NCI-H2196 treated with DMSO at 0.1 percent for 48 hours (cell line): ENCODE results near the gene TMEM150B.

Experiments used
- DNase-seq: peaks from one replicate; lab custom pipeline; 2025; ENCODE audit not compliant: unreplicated experiment; lab: John Stamatoyannopoulos, UW

TMEM150B gene

GRCh38 chr19:55308281-55308680 lies 16.9 kb downstream of the TMEM150B start:
- no peak for DNase-seq

GRCh38 chr19:55306712-55307111 lies 18.4 kb downstream of the TMEM150B start:
- no peak for DNase-seq

- DNase-seq = no peak
These were observed 19.1 kb downstream of the TMEM150B start for GRCh38 chr19:55305983-55306562.

- DNase-seq = no peak
These were observed 19.6 kb downstream of the TMEM150B start for GRCh38 chr19:55305491-55305890.

- no peak for DNase-seq
These were observed 20.2 kb downstream of the TMEM150B start for GRCh38 chr19:55304980-55305379.

- no peak for DNase-seq
These were observed 20.7 kb downstream of the TMEM150B start for GRCh38 chr19:55304279-55304978.

GRCh38 chr19:55303477-55303876 lies 21.7 kb downstream of the TMEM150B start:
- DNase-seq = no peak

- DNase-seq = no peak
These were observed 22.8 kb downstream of the TMEM150B start for GRCh38 chr19:55302318-55302703.

GRCh38 chr19:55301459-55302317 lies 23.5 kb downstream of the TMEM150B start:
- DNase-seq = peak; percentile 53

- no peak for DNase-seq
These were observed 24.2 kb downstream of the TMEM150B start for GRCh38 chr19:55300886-55301458.

GRCh38 chr19:55299991-55300390 lies 25.1 kb downstream of the TMEM150B start:
- DNase-seq = no peak

GRCh38 chr19:55297267-55297666 lies 27.9 kb downstream of the TMEM150B start:
- no peak for DNase-seq

GRCh38 chr19:55289117-55289796 lies 35.9 kb downstream of the TMEM150B start:
- no peak for DNase-seq

GRCh38 chr19:55287361-55288079 lies 37.6 kb downstream of the TMEM150B start:
- no peak for DNase-seq

GRCh38 chr19:55285229-55285890 lies 39.8 kb downstream of the TMEM150B start:
- DNase-seq = no peak

- DNase-seq = no peak
These were observed 40.6 kb downstream of the TMEM150B start for GRCh38 chr19:55284405-55285058.

GRCh38 chr19:55283548-55284377 lies 41.4 kb downstream of the TMEM150B start, which contains the start of gene BRSK1:
BRSK1 (plus strand) TSS chr19:55283997; CDS start chr19:55284443, 446 bp downstream.
- peak; percentile 54 for DNase-seq
